GM23338 (cell line): ENCODE measurements around the gene NR5A2. TPM values are rescaled to one million over a fixed set of nuclear protein-coding genes. Genes with fewer than 3 reads are reported as not detected.

Experiments used
- ATAC-seq: fragments of 200-7000 bp; cut with Tn5 transposase; 3 replicates; pipeline ENCODE4 v1.9.1; 2020
- DNase-seq: peaks from one replicate; pipeline ENCODE4 v3.0.0-alpha.2; 2015; ENCODE audit warnings: low spot score
- H2AFZ ChIP-seq: fragments of 200-600 bp; sonication (generic); 2 replicates; pipeline ENCODE4 v1.8.0; 2016; ENCODE audit warnings: antibody characterized with exemption, mild to moderate bottlenecking, moderate library complexity
- H3F3A ChIP-seq: fragments of 200-600 bp; sonication (generic); replicated peaks from 2 replicates; pipeline ENCODE4 v1.8.0; 2017; ENCODE audit warnings: antibody characterized with exemption, mixed run types, low read depth
- H3K27ac ChIP-seq: fragments of 200-600 bp; sonication (generic); 2 replicates; pipeline ENCODE4 v1.6.1; 2016; ENCODE audit warnings: low read depth
- H3K27me3 ChIP-seq: fragments of 200-600 bp; sonication (generic); 2 replicates; pipeline ENCODE4 v1.8.0; 2016; ENCODE audit warnings: mild to moderate bottlenecking, mixed run types, moderate library complexity; ENCODE audit not compliant: insufficient read depth
- H3K36me3 ChIP-seq: fragments of 200-600 bp; sonication (generic); 2 replicates; pipeline ENCODE4 v1.8.0; 2016; ENCODE audit warnings: mild to moderate bottlenecking; ENCODE audit not compliant: insufficient read depth
- H3K4me1 ChIP-seq: fragments of 200-600 bp; sonication (generic); 2 replicates; pipeline ENCODE4 v1.8.0; 2016; ENCODE audit warnings: mild to moderate bottlenecking, moderate library complexity; ENCODE audit not compliant: insufficient read depth
- H3K4me2 ChIP-seq: fragments of 200-600 bp; sonication (generic); 2 replicates; pipeline ENCODE4 v1.7.1; 2017; ENCODE audit warnings: mixed run types
- H3K4me3 ChIP-seq: fragments of 200-600 bp; sonication (generic); 2 replicates; pipeline ENCODE4 v1.6.1; 2016; ENCODE audit warnings: mixed run types
- H3K79me2 ChIP-seq: fragments of 200-600 bp; sonication (generic); replicated peaks from 2 replicates; pipeline ENCODE4 v1.8.0; 2017; ENCODE audit warnings: mild to moderate bottlenecking; ENCODE audit not compliant: insufficient read depth
- H3K9me2 ChIP-seq: fragments of 200-600 bp; sonication (generic); 2 replicates; pipeline ENCODE4 v1.8.0; 2017; ENCODE audit not compliant: insufficient read depth
- H4K20me1 ChIP-seq: fragments of 200-600 bp; sonication (generic); replicated peaks from 2 replicates; pipeline ENCODE4 v1.8.0; 2017; ENCODE audit warnings: mild to moderate bottlenecking; ENCODE audit not compliant: insufficient read depth
- H3K27ac Mint-ChIP-seq: 2 replicates; pipeline ENCODE4 v1.8.0; 2020; ENCODE audit warnings: inconsistent platforms, mild to moderate bottlenecking, moderate library complexity, mixed read lengths
- H3K27me3 Mint-ChIP-seq: 3 replicates; pipeline ENCODE4 v1.8.0; 2022; ENCODE audit warnings: low read depth, mild to moderate bottlenecking, moderate library complexity, mixed read lengths, inconsistent platforms; ENCODE audit not compliant: insufficient read depth, poor library complexity
- H3K36me3 Mint-ChIP-seq: 3 replicates; pipeline ENCODE4 v1.8.0; 2021; ENCODE audit warnings: low read depth, mild to moderate bottlenecking, inconsistent platforms, moderate library complexity, mixed read lengths
- H3K4me1 Mint-ChIP-seq: 3 replicates; pipeline ENCODE4 v1.8.0; 2020; ENCODE audit warnings: mild to moderate bottlenecking, inconsistent platforms, mixed read lengths
- H3K4me3 Mint-ChIP-seq: 3 replicates; pipeline ENCODE4 v1.8.0; 2021; ENCODE audit warnings: moderate library complexity, mild to moderate bottlenecking, inconsistent platforms, mixed read lengths
- H3K9me3 Mint-ChIP-seq: 3 replicates; pipeline ENCODE4 v1.8.0; 2020; ENCODE audit warnings: moderate library complexity, mild to moderate bottlenecking, inconsistent platforms, mixed read lengths
- CREB1 ChIP-seq: fragments of 250-450 bp; sonication (Bioruptor Pico); IDR thresholded peaks from 2 replicates; pipeline ENCODE4 v1.5.0; 2020; ENCODE audit warnings: low read depth, mild to moderate bottlenecking, moderate library complexity
- EZH2 ChIP-seq: fragments of 200-600 bp; sonication (generic); IDR thresholded peaks from one replicate; pipeline ENCODE4 v1.8.0; 2017; ENCODE audit warnings: antibody characterized with exemption, mild to moderate bottlenecking, low read depth; ENCODE audit not compliant: unreplicated experiment
- EZH2phosphoT487 ChIP-seq: fragments of 200-600 bp; sonication (generic); IDR thresholded peaks from one replicate; pipeline ENCODE4 v1.8.1; 2018; ENCODE audit warnings: antibody characterized with exemption; ENCODE audit not compliant: unreplicated experiment
- JUNB ChIP-seq: IDR thresholded peaks from one replicate; pipeline ENCODE4 v1.6.1; 2016; ENCODE audit warnings: antibody characterized with exemption; ENCODE audit not compliant: unreplicated experiment
- NANOG ChIP-seq: IDR thresholded peaks from 2 replicates; pipeline ENCODE4 v1.6.1; 2016; ENCODE audit warnings: antibody characterized with exemption, borderline replicate concordance
- POLR2AphosphoS5 ChIP-seq: IDR thresholded peaks from 2 replicates; pipeline ENCODE4 v1.6.1; 2016; ENCODE audit warnings: antibody characterized with exemption, low read depth
- STAT1 ChIP-seq: IDR thresholded peaks from one replicate; pipeline ENCODE4 v1.6.1; 2016; ENCODE audit warnings: antibody characterized with exemption; ENCODE audit not compliant: unreplicated experiment
- ZNF114 ChIP-seq: fragments of 250-450 bp; sonication (Bioruptor Pico); IDR thresholded peaks from 2 replicates; pipeline ENCODE4 v1.5.0; 2020; ENCODE audit warnings: mild to moderate bottlenecking, moderate library complexity
- ZNF331 ChIP-seq: fragments of 250-450 bp; sonication (Bioruptor Pico); IDR thresholded peaks from 2 replicates; pipeline ENCODE4 v1.5.0; 2020; ENCODE audit warnings: low read depth, mild to moderate bottlenecking, moderate library complexity
- polyA plus RNA-seq: library from polyadenylated mRNA; unstranded; fragments of >200 nt; fragmentation: Nextera tagmentation; extraction: Ambion mirVana; gene quantifications from 2 replicates; pipeline ENCODE4 v1.2.1, GENCODE V29; 2016
- total RNA-seq: library from RNA; depleted of rRNA; stranded (reverse); fragments of >200 nt; shearing (Covaris generic); gene quantifications from 2 replicates; pipeline ENCODE4 v1.2.3, GENCODE V29; 2014
- TF ChIP-seq, protein P1 (sequence below): IDR thresholded peaks from 2 replicates; pipeline ENCODE4 v1.6.1; 2016; ENCODE audit warnings: antibody characterized with exemption
- TF ChIP-seq, protein P2 (sequence below): fragments of 250-450 bp; sonication (Bioruptor Pico); IDR thresholded peaks from 2 replicates; pipeline ENCODE4 v1.5.0; 2020; ENCODE audit warnings: mild to moderate bottlenecking, moderate library complexity
- TF ChIP-seq, protein P3 (sequence below), 2 experiments: fragments of 200-600 bp in 1 of 2; sonication (generic) in 1 of 2; conservative IDR thresholded peaks; 2 replicates each; pipeline versions ENCODE4 v1.5.1 to v1.6.1; 2016 to 2017; ENCODE audit warnings: antibody characterized with exemption in 2 of 2, low read depth in 2 of 2, mild to moderate bottlenecking in 2 of 2, moderate library complexity in 1 of 2

NR5A2 gene
- total and polyA plus RNA-seq, 2 experiments from 2014 or later: 4.4 to 13.1 TPM

DNA sequence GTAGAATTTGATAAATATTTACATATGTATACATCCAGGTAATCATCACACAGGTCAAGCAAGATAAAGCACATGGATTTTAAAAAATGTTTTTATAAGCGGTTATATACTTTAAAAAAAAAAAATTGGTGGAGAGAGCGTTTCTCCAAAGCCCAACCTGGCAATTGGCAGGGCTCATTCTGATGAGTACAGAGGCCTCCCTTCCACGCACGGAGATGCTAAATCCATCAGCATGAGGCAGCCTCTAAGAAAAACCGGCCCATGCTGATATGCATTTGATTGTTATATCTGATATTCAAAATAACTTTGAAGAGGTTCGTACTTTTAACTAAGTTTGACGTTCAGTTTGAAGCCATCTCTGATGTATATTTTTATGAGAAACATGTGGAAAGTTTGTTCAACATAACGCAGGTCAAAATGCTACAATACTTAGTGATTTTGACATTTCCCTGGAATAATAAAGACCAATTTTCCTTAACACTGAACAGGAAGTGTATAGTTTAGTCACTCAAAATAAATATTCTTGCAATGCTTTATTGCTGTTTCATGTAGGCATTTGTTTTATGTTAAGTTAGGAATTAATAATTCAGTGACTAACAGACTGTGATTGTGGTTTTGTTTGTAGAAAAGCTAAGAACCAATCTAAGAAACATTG is 151.7 kb downstream of the NR5A2 start:
- peaks cover 7% of the 10 kb centered on the region; the same call in 1 of the 3 replicates for H3K36me3 Mint-ChIP-seq
- Histone ChIP-seq H3K36me3 (no peaks in the 10 kb centered on the region), H2AFZ (no peak overlapping the region), H3K4me3 (no peak overlapping the region), H3K79me2 (no peaks in the 10 kb centered on the region), H3K27me3 (no peaks in the 10 kb centered on the region), H4K20me1 (no peaks in the 10 kb centered on the region), H3K4me2 (no peak overlapping the region), H3K27ac (no peak overlapping the region), H3F3A (no peaks in the 10 kb centered on the region), H3K4me1 (no peaks in the 10 kb centered on the region), H3K9me2 (no peaks in the 10 kb centered on the region)
- no peak overlapping the region for H3K27ac Mint-ChIP-seq
- H3K27me3 Mint-ChIP-seq: no peaks in the 10 kb centered on the region
- no peak overlapping the region for H3K4me3 Mint-ChIP-seq
- H3K4me1 Mint-ChIP-seq: peaks cover 4% of the 10 kb centered on the region; the same call in 2 of the 3 replicates
- no peak for DNase-seq
- no peak for ATAC-seq
- peaks cover 4% of the 10 kb centered on the region for H3K9me3 Mint-ChIP-seq
- TF ChIP-seq, protein P1, sequence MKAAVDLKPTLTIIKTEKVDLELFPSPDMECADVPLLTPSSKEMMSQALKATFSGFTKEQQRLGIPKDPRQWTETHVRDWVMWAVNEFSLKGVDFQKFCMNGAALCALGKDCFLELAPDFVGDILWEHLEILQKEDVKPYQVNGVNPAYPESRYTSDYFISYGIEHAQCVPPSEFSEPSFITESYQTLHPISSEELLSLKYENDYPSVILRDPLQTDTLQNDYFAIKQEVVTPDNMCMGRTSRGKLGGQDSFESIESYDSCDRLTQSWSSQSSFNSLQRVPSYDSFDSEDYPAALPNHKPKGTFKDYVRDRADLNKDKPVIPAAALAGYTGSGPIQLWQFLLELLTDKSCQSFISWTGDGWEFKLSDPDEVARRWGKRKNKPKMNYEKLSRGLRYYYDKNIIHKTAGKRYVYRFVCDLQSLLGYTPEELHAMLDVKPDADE: no peak
- TF ChIP-seq NANOG: no peak
- no peak for TF ChIP-seq EZH2

DNA sequence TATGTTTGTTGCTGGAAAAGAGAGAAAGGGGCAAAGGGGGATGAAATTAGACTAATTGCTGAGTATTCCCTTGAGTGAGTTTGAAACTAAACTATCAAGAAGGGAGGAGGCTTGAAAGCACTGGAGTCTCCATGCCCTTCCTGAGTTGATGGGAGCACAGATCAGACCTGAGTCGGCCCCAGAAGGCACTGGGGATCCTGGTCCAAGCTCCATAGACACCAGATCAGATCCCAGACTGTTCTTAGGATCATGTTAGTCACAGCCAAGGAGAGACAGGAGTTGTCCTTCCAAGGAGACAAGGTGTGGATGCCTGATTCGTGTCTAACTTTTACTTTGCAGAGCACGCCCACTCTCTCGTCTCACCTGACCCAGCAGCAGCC is 152.3 kb downstream of the NR5A2 start:
- Histone ChIP-seq H3K4me2 (no peak overlapping the region), H4K20me1 (no peaks in the 10 kb centered on the region)
- ATAC-seq: no peak
- TF ChIP-seq ZNF114 (CRISPR knock-in tag): no peak
- TF ChIP-seq STAT1: no peak
- no peak for TF ChIP-seq JUNB
- TF ChIP-seq ZNF331 (CRISPR knock-in tag): no peak
- TF ChIP-seq POLR2AphosphoS5: no peak
- TF ChIP-seq EZH2: no peak
- TF ChIP-seq, protein P2, sequence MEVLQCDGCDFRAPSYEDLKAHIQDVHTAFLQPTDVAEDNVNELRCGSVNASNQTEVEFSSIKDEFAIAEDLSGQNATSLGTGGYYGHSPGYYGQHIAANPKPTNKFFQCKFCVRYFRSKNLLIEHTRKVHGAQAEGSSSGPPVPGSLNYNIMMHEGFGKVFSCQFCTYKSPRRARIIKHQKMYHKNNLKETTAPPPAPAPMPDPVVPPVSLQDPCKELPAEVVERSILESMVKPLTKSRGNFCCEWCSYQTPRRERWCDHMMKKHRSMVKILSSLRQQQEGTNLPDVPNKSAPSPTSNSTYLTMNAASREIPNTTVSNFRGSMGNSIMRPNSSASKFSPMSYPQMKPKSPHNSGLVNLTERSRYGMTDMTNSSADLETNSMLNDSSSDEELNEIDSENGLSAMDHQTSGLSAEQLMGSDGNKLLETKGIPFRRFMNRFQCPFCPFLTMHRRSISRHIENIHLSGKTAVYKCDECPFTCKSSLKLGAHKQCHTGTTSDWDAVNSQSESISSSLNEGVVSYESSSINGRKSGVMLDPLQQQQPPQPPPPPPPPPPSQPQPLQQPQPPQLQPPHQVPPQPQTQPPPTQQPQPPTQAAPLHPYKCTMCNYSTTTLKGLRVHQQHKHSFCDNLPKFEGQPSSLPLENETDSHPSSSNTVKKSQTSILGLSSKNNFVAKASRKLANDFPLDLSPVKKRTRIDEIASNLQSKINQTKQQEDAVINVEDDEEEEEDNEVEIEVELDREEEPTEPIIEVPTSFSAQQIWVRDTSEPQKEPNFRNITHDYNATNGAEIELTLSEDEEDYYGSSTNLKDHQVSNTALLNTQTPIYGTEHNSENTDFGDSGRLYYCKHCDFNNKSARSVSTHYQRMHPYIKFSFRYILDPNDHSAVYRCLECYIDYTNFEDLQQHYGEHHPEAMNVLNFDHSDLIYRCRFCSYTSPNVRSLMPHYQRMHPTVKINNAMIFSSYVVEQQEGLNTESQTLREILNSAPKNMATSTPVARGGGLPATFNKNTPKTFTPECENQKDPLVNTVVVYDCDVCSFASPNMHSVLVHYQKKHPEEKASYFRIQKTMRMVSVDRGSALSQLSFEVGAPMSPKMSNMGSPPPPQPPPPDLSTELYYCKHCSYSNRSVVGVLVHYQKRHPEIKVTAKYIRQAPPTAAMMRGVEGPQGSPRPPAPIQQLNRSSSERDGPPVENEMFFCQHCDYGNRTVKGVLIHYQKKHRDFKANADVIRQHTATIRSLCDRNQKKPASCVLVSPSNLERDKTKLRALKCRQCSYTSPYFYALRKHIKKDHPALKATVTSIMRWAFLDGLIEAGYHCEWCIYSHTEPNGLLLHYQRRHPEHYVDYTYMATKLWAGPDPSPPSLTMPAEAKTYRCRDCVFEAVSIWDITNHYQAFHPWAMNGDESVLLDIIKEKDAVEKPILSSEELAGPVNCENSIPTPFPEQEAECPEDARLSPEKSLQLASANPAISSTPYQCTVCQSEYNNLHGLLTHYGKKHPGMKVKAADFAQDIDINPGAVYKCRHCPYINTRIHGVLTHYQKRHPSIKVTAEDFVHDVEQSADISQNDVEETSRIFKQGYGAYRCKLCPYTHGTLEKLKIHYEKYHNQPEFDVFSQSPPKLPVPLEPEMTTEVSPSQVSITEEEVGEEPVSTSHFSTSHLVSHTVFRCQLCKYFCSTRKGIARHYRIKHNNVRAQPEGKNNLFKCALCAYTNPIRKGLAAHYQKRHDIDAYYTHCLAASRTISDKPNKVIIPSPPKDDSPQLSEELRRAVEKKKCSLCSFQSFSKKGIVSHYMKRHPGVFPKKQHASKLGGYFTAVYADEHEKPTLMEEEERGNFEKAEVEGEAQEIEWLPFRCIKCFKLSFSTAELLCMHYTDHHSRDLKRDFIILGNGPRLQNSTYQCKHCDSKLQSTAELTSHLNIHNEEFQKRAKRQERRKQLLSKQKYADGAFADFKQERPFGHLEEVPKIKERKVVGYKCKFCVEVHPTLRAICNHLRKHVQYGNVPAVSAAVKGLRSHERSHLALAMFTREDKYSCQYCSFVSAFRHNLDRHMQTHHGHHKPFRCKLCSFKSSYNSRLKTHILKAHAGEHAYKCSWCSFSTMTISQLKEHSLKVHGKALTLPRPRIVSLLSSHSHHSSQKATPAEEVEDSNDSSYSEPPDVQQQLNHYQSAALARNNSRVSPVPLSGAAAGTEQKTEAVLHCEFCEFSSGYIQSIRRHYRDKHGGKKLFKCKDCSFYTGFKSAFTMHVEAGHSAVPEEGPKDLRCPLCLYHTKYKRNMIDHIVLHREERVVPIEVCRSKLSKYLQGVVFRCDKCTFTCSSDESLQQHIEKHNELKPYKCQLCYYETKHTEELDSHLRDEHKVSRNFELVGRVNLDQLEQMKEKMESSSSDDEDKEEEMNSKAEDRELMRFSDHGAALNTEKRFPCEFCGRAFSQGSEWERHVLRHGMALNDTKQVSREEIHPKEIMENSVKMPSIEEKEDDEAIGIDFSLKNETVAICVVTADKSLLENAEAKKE (CRISPR knock-in tag): no peak
- no peak for TF ChIP-seq EZH2phosphoT487
- TF ChIP-seq CREB1: no peak
- TF ChIP-seq NANOG: no peak
- TF ChIP-seq, protein P3, sequence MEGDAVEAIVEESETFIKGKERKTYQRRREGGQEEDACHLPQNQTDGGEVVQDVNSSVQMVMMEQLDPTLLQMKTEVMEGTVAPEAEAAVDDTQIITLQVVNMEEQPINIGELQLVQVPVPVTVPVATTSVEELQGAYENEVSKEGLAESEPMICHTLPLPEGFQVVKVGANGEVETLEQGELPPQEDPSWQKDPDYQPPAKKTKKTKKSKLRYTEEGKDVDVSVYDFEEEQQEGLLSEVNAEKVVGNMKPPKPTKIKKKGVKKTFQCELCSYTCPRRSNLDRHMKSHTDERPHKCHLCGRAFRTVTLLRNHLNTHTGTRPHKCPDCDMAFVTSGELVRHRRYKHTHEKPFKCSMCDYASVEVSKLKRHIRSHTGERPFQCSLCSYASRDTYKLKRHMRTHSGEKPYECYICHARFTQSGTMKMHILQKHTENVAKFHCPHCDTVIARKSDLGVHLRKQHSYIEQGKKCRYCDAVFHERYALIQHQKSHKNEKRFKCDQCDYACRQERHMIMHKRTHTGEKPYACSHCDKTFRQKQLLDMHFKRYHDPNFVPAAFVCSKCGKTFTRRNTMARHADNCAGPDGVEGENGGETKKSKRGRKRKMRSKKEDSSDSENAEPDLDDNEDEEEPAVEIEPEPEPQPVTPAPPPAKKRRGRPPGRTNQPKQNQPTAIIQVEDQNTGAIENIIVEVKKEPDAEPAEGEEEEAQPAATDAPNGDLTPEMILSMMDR (conservative IDR thresholded peaks at IDR 0.05; ENCODE audit: low read depth in 2 of 2): no peak

More for the DNA sequence above, 152.3 kb downstream of the NR5A2 start:
- no peaks in the 10 kb centered on the region for H3K27me3 ChIP-seq
- H3K4me1 ChIP-seq: no peaks in the 10 kb centered on the region
- no peak overlapping the region for H3K27ac ChIP-seq
- no peaks in the 10 kb centered on the region for H3F3A ChIP-seq
- Mint-ChIP-seq H3K27me3 (no peaks in the 10 kb centered on the region), H3K4me1 (no peaks in the 10 kb centered on the region; the same call in 2 of the 3 replicates), H3K9me3 (peaks cover 10% of the 10 kb centered on the region), H3K27ac (no peak overlapping the region), H3K36me3 (peaks cover 12% of the 10 kb centered on the region; the same call in 2 of the 3 replicates), H3K4me3 (no peak overlapping the region)
- H3K36me3 ChIP-seq: no peaks in the 10 kb centered on the region
- no peak overlapping the region for H2AFZ ChIP-seq
- no peaks in the 10 kb centered on the region for H3K79me2 ChIP-seq
- no peaks in the 10 kb centered on the region for H3K9me2 ChIP-seq
- no peak overlapping the region for H3K4me3 ChIP-seq
- no peak for DNase-seq
